HG03025 (cell line): ENCODE measurements around the gene CGB3.
"Not testable (repeated sequence)": the region's sequence is repeated elsewhere in the genome, so short reads cannot be mapped to it uniquely, and the experiment has no call there.

Experiments
- ATAC-seq: cut with Tn5 transposase; IDR thresholded peaks from one replicate; pipeline ENCODE4 v1.9.1; 2021; ENCODE audit warnings: mild to moderate bottlenecking, moderate library complexity; ENCODE audit not compliant: unreplicated experiment, low FRiP score

Gene CGB3

DNA sequence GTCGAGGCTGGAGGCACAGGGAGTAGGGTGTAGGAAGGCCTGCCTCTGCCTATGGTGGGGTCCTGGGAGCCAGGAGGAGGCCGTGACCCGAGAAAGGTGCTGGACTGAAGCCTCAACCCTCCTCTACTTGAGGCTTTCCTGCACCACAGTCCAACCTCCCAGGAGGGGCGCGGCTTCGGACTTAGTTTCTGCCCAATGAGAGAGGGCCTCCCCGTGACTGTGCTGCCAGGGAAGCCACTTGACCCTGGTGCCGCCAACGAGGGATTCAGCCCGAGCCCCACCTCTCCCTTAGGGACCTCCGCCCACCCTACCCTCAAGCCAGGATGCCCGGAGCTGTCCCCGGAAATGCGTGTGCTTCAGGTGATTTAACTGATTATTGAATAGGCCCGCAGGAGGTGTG is at the start of gene CGB3:
Gene CGB3, minus strand, starts transcription at position 101 of the 400 bp plus-strand sequence. CDS start 362 bp downstream, outside the sequence.
- not testable (repeated sequence) for ATAC-seq

- no peak for ATAC-seq
Measured at GRCh38 chr19:49071860-49072547, 47.9 kb upstream of the CGB3 start.

DNA sequence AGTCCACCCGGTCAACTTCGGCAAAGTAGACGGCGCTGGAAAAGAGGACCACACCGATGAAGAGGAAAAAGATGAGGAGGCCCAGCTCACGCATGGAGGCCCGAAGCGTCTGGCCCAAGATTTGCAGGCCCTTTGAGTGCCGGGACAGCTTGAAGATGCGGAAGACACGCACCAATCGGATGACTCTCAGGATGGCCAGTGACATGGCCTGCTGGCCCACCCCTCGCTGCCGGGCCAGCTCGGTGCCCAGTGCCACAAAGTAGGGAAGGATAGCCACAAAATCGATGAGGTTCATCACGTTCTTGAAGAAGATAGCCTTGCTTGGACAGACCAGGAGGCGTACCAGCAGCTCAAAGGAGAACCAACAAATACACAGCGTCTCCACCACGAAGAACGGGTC is 46.3 kb upstream of the CGB3 start:
- no peak for ATAC-seq

- ATAC-seq, result no peak
Measured at GRCh38 chr19:49069026-49069425, 44.9 kb upstream of the CGB3 start.

DNA sequence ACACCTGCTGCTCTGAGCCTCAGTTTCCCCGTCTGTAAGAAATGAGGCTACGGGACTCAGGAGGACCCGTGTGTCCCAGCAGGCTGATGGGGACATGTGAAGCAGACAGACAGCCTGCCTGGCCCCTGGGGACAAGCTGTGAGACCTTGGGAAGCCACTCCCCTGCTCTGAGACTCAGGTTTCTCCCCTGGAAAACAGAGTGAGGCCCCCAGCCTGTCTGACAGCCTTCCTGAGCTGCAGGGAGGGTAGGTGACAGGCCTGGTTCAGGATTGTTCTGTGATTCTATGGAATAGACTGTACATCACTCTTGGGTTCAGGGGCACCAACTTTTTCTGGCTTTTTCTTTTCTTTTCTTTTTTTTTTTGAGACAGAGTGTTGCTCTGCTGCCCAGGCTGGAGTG is 43.4 kb upstream of the CGB3 start:
- ATAC-seq, result no peak

GRCh38 chr19:49065905-49066512 is 41.9 kb upstream of the CGB3 start:
- ATAC-seq, result no peak

DNA sequence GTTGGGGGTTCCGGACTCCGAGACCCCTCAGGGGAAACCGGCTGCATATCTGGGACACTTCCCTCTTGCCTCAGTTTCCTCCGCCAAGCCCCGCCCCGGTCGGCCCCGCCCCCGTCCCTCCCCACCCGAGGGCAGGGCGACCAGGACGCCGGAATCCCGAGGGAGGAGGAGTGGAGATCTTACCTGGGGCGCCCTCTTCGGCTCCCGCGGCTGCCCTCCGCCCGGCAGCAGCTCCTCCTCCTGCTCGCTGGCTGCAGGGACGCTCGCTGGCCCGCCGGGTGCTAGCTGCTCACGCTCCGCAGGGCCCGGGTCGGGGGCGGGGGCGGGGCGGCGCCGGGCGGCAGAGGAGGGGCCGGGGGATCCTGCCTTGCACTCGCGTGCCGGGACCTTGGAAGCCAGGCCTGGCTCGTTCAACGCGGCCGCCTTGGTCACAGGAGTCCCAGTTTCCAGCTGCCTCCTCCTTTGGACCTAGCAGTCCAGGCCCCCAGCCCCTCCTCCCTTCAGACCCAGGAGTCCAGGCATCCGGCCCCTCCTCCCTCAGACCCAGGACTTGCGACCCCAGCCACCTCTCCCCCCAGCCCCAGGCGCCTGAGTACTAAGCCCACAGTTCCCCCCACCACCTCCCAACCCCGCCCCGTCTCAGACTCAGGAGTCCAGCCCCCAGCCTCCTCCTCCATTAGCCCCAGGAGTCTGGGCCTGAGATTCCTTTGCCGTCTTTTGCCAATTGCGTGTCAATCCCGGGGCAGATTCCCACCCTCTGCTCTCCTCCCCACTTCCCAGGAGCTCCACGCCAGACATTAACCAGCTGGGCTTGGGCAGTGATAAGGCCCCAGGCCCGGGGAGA is 40.9 kb upstream of the CGB3 start, which contains the start of gene NTF4:
Gene NTF4, minus strand, starts transcription at position 51 of the 844 bp plus-strand sequence. CDS start 2,821 bp downstream, outside the sequence.
- ATAC-seq, result no peak

DNA sequence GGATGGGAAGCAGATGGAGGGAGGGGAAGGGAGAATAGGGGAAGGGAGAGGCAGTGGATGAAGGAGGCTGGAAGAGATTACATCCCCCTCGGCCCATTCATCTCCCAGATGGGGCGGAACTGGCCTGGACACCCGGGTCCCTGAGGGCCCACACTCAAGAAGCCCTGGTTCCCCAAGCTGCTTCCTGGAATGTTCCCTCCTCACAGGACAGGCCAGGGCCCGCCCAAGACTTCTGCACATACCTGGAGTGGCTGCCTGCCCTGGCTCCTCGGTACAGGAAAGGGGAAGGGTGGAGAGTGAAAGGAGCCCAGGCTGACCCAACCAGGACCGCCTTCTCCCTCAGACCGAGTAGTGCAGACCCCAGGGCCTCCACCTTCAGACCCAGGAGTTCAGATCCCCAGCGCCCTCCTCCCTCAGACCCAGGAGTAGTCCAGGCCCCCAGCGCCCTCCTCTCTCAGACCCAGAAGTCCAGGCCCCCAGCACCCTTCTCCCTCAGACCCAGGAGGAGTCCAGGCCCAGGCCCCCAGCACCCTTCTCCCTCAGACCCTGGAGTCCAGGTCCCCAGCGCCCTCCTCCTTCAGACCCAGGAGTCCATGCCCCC is 40.0 kb upstream of the CGB3 start:
- no peak for ATAC-seq

DNA sequence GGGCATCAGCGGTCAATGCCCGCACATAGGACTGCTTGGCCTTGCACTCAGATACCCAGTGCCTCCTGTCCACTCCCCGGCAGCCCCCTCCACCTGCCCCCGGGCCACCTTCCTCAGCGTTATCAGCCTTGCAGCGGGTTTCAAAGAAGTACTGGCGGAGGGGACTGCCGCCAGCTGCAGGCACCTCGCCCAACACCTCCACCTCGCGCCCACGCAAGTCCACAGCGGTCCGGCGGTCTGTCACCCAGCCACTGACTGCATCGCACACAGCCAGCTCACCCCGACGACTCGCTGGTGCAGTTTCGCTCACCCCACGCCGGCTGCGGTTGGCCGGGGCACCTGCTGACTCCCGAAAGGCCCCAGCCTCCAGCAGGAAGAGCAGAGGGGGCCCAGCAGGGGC is 37.3 kb upstream of the CGB3 start:
- ATAC-seq, result no peak

- no peak for ATAC-seq
Measured at GRCh38 chr19:49061000-49061399, 36.9 kb upstream of the CGB3 start.

DNA sequence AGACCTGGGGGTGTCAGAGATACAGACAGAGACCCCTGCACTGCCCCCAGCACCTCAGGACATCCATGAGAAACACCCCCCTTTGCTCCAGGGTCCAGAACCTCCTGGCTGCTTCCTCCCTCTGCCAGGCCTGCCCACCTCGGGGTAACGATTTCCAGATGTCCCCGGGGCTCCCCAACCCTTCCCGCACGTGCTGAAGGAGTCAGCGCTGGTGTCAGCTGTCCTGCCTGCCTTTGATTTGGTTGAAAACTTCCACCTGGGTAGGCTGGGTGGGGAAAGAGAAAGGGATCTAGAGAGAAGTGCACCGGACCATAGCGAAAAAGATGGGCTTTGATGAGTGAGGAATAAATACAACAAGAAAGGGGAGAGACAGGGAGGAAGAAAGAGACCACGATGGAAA is 34.9 kb upstream of the CGB3 start:
- no peak for ATAC-seq

- ATAC-seq, result no peak
Measured at GRCh38 chr19:49058562-49058961, 34.4 kb upstream of the CGB3 start.

DNA sequence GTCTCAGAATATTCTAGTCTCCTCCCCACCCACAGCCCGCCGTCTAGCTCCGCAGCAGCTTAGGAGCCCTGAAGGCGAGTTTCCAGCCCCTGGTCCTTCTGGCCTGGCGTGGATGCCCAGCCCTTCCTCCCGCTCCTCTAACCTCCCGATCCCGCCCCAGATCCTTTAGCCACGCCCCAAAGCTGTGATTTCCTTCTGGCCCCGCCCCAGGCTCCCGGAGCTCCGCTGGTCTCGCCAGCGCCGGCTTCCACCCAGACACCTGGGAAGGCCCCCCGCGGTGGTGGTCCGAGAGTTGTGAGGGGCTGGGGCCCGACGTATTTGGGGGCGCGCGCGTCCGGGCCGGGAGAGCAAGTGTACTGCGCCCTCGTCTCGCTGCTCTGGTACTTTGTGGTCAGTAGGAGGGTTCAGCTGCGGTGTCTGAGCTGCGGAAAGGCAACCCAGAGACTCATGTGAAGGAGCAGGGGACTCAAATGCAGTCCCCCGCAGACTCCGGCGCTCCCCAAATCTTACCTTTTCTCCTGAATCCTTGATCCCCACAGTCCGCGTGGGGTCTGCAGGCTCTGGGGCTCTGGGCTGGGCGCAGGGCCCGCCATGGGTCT is 33.6 kb upstream of the CGB3 start, which contains the start of gene CGB7:
Gene CGB7, minus strand, starts transcription at position 114 of the 599 bp plus-strand sequence. CDS start 2,374 bp downstream, outside the sequence.
- no peak for ATAC-seq

DNA sequence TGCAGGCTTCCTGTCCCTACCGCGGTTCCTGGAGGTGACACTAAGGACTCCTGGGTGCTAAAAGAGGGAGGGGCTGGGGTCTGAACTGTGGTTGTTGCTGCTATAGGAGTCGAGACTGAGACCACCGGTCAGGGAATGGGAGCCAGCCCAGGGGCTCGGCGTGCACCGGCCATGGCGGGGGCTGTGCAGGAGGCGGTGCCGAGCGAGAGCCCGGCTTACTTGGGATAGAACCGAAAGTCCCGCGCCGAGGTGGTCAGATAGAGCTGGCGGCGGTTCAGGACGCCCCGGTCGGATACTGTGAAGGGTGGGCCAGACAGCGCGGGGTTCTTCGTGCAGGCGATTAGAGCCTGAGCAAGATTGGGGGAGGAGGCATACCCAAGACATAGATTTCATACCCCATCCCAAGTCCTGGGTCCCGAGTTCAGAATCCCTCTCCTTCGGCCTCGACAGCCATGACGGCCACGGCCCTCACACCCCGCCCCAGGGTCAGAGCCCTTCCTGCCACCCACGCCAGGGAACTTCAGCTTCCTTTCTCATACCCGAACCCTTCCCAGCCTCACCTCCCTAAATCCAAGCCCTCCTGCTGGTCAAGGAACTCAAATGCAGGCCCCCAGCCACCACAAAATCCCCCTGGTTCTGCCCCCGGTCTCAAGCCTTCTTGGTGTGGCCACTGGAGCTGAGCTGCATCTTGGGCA is 32.9 kb upstream of the CGB3 start:
- not testable (repeated sequence) for ATAC-seq

GRCh38 chr19:49056101-49056901 is 32.2 kb upstream of the CGB3 start:
- ATAC-seq, result no peak

DNA sequence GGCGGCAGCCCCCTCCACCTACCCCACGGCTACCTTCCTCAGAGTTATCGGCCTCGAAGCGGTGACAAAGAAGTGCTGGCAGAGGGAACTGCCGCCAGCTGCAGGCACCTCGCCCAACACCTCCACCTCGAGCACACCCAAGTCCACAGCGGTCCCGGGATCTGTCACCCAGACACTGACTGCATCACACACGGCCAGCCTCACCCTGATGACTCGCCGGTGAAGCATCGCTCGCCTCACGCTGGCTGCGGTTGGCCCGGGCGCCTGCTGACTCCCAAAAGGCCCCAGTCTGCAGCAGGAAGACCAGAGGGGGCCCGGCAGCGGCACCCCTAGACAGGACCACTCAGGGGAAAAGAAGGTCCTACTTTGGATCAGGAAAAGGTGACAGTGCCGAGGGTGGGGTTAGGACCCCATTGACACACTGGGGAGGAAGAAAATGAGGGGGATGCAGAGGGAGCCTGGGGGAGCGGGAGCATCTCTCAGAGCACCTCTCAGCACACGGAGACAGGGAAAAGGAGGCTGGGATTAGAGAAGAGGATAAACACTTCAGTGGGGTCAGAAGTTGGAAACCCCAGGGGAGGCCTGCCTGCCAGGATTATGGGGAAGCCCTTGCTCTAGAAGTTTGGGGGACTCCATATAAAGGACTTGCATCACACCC is 26.4 kb upstream of the CGB3 start:
- ATAC-seq, result not testable (repeated sequence)

DNA sequence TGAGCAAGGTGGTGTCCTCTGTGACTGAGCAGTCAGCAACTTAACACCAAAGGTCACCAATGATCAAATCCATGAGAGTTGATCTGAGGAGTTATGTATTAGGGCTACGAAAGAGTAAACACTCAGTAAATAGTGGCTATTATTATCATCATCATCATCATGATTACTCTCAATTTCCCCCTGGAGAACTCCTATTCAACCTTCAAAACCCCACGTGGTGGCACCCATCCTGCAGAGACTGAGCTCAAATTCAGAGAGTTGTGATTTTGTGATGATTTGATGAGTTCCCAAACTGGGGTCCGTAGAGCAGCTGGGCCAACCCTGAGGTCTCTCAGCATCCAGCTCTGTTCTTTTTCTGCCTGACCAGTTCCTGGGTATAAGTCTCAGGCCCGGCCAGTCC is 25.7 kb upstream of the CGB3 start:
- ATAC-seq, result not testable (repeated sequence)

GRCh38 chr19:49049011-49049410 is 24.9 kb upstream of the CGB3 start, which contains the start of gene CGB8:
Gene CGB8 (minus strand): TSS chr19:49049111. CDS start chr19:49048739, 372 bp downstream.
- ATAC-seq, result not testable (repeated sequence)
